GM23338 (cell line): Measurements from ENCODE around the gene HTT.

Experiments
- CREB1 ChIP-seq: fragments of 250-450 bp; sonication (Bioruptor Pico); IDR thresholded peaks from 2 replicates; pipeline ENCODE4 v1.5.0; 2020; ENCODE audit warnings: low read depth, mild to moderate bottlenecking, moderate library complexity
- CTCF ChIP-seq, 2 experiments: fragments of 200-600 bp in 1 of 2; sonication (generic) in 1 of 2; conservative IDR thresholded peaks; 2 replicates each; pipeline versions ENCODE4 v1.5.1 to v1.6.1; 2016 to 2017; ENCODE audit warnings: antibody characterized with exemption in 2 of 2, low read depth in 2 of 2, mild to moderate bottlenecking in 2 of 2, moderate library complexity in 1 of 2
- EZH2 ChIP-seq: fragments of 200-600 bp; sonication (generic); IDR thresholded peaks from one replicate; pipeline ENCODE4 v1.8.0; 2017; ENCODE audit warnings: antibody characterized with exemption, mild to moderate bottlenecking, low read depth; ENCODE audit not compliant: unreplicated experiment
- EZH2phosphoT487 ChIP-seq: fragments of 200-600 bp; sonication (generic); IDR thresholded peaks from one replicate; pipeline ENCODE4 v1.8.1; 2018; ENCODE audit warnings: antibody characterized with exemption; ENCODE audit not compliant: unreplicated experiment
- JUNB ChIP-seq: IDR thresholded peaks from one replicate; pipeline ENCODE4 v1.6.1; 2016; ENCODE audit warnings: antibody characterized with exemption; ENCODE audit not compliant: unreplicated experiment
- NANOG ChIP-seq: IDR thresholded peaks from 2 replicates; pipeline ENCODE4 v1.6.1; 2016; ENCODE audit warnings: antibody characterized with exemption, borderline replicate concordance
- POLR2AphosphoS5 ChIP-seq: IDR thresholded peaks from 2 replicates; pipeline ENCODE4 v1.6.1; 2016; ENCODE audit warnings: antibody characterized with exemption, low read depth
- STAT1 ChIP-seq: IDR thresholded peaks from one replicate; pipeline ENCODE4 v1.6.1; 2016; ENCODE audit warnings: antibody characterized with exemption; ENCODE audit not compliant: unreplicated experiment
- ZNF114 ChIP-seq: fragments of 250-450 bp; sonication (Bioruptor Pico); IDR thresholded peaks from 2 replicates; pipeline ENCODE4 v1.5.0; 2020; ENCODE audit warnings: mild to moderate bottlenecking, moderate library complexity
- ZNF331 ChIP-seq: fragments of 250-450 bp; sonication (Bioruptor Pico); IDR thresholded peaks from 2 replicates; pipeline ENCODE4 v1.5.0; 2020; ENCODE audit warnings: low read depth, mild to moderate bottlenecking, moderate library complexity
- TF ChIP-seq, protein P1 (sequence below): IDR thresholded peaks from one replicate; pipeline ENCODE4 v1.6.1; 2018; ENCODE audit warnings: antibody characterized with exemption; ENCODE audit not compliant: unreplicated experiment
- TF ChIP-seq, protein P2 (sequence below): IDR thresholded peaks from 2 replicates; pipeline ENCODE4 v1.6.1; 2016; ENCODE audit warnings: antibody characterized with exemption
- TF ChIP-seq, protein P3 (sequence below): fragments of 250-450 bp; sonication (Bioruptor Pico); IDR thresholded peaks from 2 replicates; pipeline ENCODE4 v1.5.0; 2020; ENCODE audit warnings: mild to moderate bottlenecking, moderate library complexity

DNA sequence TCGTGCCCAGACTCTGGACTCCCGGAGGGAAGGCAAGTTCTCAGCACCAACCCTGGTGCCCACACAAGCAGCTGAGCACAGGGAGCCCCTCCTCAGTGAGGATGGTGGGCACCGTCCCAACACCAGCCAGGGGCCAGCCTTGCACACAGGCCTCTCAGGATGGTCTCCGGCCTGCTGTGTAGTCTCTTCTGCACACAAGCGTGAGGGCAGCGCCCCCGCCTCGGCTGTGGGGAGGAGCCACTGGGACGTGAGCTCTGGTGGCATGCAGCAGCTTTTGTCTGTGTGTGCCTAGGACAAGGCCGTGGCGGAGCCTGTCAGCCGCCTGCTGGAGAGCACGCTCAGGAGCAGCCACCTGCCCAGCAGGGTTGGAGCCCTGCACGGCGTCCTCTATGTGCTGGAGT lies 158.4 kb downstream of the HTT start:
- TF ChIP-seq, protein P1, sequence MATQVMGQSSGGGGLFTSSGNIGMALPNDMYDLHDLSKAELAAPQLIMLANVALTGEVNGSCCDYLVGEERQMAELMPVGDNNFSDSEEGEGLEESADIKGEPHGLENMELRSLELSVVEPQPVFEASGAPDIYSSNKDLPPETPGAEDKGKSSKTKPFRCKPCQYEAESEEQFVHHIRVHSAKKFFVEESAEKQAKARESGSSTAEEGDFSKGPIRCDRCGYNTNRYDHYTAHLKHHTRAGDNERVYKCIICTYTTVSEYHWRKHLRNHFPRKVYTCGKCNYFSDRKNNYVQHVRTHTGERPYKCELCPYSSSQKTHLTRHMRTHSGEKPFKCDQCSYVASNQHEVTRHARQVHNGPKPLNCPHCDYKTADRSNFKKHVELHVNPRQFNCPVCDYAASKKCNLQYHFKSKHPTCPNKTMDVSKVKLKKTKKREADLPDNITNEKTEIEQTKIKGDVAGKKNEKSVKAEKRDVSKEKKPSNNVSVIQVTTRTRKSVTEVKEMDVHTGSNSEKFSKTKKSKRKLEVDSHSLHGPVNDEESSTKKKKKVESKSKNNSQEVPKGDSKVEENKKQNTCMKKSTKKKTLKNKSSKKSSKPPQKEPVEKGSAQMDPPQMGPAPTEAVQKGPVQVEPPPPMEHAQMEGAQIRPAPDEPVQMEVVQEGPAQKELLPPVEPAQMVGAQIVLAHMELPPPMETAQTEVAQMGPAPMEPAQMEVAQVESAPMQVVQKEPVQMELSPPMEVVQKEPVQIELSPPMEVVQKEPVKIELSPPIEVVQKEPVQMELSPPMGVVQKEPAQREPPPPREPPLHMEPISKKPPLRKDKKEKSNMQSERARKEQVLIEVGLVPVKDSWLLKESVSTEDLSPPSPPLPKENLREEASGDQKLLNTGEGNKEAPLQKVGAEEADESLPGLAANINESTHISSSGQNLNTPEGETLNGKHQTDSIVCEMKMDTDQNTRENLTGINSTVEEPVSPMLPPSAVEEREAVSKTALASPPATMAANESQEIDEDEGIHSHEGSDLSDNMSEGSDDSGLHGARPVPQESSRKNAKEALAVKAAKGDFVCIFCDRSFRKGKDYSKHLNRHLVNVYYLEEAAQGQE: no peak
- TF ChIP-seq CTCF (conservative IDR thresholded peaks at IDR 0.05; ENCODE audit: low read depth in 2 of 2) (no peak), EZH2 (no peak), POLR2AphosphoS5 (no peak), CREB1 (no peak), EZH2phosphoT487 (no peak), ZNF331 (CRISPR knock-in tag) (no peak), JUNB (no peak), ZNF114 (CRISPR knock-in tag) (no peak), STAT1 (no peak), NANOG (no peak)
- TF ChIP-seq, protein P2, sequence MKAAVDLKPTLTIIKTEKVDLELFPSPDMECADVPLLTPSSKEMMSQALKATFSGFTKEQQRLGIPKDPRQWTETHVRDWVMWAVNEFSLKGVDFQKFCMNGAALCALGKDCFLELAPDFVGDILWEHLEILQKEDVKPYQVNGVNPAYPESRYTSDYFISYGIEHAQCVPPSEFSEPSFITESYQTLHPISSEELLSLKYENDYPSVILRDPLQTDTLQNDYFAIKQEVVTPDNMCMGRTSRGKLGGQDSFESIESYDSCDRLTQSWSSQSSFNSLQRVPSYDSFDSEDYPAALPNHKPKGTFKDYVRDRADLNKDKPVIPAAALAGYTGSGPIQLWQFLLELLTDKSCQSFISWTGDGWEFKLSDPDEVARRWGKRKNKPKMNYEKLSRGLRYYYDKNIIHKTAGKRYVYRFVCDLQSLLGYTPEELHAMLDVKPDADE: no peak
- TF ChIP-seq, protein P3, sequence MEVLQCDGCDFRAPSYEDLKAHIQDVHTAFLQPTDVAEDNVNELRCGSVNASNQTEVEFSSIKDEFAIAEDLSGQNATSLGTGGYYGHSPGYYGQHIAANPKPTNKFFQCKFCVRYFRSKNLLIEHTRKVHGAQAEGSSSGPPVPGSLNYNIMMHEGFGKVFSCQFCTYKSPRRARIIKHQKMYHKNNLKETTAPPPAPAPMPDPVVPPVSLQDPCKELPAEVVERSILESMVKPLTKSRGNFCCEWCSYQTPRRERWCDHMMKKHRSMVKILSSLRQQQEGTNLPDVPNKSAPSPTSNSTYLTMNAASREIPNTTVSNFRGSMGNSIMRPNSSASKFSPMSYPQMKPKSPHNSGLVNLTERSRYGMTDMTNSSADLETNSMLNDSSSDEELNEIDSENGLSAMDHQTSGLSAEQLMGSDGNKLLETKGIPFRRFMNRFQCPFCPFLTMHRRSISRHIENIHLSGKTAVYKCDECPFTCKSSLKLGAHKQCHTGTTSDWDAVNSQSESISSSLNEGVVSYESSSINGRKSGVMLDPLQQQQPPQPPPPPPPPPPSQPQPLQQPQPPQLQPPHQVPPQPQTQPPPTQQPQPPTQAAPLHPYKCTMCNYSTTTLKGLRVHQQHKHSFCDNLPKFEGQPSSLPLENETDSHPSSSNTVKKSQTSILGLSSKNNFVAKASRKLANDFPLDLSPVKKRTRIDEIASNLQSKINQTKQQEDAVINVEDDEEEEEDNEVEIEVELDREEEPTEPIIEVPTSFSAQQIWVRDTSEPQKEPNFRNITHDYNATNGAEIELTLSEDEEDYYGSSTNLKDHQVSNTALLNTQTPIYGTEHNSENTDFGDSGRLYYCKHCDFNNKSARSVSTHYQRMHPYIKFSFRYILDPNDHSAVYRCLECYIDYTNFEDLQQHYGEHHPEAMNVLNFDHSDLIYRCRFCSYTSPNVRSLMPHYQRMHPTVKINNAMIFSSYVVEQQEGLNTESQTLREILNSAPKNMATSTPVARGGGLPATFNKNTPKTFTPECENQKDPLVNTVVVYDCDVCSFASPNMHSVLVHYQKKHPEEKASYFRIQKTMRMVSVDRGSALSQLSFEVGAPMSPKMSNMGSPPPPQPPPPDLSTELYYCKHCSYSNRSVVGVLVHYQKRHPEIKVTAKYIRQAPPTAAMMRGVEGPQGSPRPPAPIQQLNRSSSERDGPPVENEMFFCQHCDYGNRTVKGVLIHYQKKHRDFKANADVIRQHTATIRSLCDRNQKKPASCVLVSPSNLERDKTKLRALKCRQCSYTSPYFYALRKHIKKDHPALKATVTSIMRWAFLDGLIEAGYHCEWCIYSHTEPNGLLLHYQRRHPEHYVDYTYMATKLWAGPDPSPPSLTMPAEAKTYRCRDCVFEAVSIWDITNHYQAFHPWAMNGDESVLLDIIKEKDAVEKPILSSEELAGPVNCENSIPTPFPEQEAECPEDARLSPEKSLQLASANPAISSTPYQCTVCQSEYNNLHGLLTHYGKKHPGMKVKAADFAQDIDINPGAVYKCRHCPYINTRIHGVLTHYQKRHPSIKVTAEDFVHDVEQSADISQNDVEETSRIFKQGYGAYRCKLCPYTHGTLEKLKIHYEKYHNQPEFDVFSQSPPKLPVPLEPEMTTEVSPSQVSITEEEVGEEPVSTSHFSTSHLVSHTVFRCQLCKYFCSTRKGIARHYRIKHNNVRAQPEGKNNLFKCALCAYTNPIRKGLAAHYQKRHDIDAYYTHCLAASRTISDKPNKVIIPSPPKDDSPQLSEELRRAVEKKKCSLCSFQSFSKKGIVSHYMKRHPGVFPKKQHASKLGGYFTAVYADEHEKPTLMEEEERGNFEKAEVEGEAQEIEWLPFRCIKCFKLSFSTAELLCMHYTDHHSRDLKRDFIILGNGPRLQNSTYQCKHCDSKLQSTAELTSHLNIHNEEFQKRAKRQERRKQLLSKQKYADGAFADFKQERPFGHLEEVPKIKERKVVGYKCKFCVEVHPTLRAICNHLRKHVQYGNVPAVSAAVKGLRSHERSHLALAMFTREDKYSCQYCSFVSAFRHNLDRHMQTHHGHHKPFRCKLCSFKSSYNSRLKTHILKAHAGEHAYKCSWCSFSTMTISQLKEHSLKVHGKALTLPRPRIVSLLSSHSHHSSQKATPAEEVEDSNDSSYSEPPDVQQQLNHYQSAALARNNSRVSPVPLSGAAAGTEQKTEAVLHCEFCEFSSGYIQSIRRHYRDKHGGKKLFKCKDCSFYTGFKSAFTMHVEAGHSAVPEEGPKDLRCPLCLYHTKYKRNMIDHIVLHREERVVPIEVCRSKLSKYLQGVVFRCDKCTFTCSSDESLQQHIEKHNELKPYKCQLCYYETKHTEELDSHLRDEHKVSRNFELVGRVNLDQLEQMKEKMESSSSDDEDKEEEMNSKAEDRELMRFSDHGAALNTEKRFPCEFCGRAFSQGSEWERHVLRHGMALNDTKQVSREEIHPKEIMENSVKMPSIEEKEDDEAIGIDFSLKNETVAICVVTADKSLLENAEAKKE: no peak
